Cardiac fibroblast (primary cell): ENCODE results near the gene RCOR3.

Experiments
- DNase-seq, 2 donors: peaks; one replicate each; pipeline versions ENCODE4 v3.0.0 to v3.0.0-alpha.2; 2010; ENCODE audit warnings: low read depth in 2 of 2
- H3K4me3 ChIP-seq, 2 donors: replicated peaks in 1 of 2; 1 replicate in 1 of 2; 2 replicates in 1 of 2; pipeline ENCODE4 v1.5.1; 2011; ENCODE audit warnings: low read depth in 2 of 2, low read length in 2 of 2, mild to moderate bottlenecking in 2 of 2, moderate library complexity in 1 of 2
- CTCF ChIP-seq: IDR thresholded peaks from one replicate; pipeline ENCODE4 v1.5.1; 2011; ENCODE audit warnings: low read depth, mild to moderate bottlenecking, low read length, inconsistent platforms

The RCOR3 gene

GRCh38 chr1:211361202-211361601 is 102.0 kb downstream of the RCOR3 start:
- H3K4me3 ChIP-seq: no peak overlapping the region
- no peak for DNase-seq
- no peak for TF ChIP-seq CTCF
